ENCODE results near the gene HNRNPH1.

DNA sequence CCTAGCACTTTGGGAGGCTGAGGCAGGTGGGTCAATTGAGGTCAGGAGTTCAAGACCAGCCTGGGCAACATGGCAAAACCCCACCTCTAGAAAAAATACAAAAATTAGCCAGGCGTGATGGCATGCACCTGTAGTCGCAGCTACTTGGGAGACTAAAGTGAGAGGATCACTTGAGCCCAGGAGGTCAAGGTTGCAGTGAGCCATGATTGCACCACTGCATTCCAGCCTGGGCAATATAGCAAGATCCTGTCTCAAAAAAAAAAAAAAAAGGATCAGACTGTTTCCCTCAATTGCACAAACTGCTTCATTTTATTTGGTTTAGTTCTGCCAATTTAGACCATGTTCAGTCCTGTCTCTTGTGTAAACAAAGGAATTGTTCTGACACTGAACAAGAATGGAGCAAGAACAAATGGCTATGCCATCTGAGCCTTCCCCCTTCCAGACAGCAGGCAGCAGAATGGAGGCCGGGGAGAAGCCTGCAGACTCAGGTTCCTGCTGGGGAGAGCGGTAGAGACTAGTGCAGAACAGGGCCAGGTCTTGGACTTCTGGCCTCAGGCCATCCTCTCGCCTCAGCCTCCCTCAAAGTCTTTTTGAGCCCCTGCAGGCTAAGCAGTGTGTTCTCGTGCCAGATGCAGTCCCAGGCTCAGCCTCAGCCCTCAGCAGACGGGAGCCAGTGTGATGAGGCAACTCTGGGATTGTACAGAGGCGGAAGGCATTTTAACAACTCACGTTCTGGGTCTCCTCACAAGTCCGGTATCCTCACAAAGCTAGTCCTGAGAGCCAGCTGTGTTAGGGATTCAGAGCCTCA, 18.2 kb downstream of the HNRNPH1 start:
- TF ChIP-seq, protein P1, sequence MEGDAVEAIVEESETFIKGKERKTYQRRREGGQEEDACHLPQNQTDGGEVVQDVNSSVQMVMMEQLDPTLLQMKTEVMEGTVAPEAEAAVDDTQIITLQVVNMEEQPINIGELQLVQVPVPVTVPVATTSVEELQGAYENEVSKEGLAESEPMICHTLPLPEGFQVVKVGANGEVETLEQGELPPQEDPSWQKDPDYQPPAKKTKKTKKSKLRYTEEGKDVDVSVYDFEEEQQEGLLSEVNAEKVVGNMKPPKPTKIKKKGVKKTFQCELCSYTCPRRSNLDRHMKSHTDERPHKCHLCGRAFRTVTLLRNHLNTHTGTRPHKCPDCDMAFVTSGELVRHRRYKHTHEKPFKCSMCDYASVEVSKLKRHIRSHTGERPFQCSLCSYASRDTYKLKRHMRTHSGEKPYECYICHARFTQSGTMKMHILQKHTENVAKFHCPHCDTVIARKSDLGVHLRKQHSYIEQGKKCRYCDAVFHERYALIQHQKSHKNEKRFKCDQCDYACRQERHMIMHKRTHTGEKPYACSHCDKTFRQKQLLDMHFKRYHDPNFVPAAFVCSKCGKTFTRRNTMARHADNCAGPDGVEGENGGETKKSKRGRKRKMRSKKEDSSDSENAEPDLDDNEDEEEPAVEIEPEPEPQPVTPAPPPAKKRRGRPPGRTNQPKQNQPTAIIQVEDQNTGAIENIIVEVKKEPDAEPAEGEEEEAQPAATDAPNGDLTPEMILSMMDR (IDR thresholded peaks at IDR 0.05) = no peak
- no peak for TF ChIP-seq POLR2A (IDR thresholded peaks at IDR 0.05)
